Neural progenitor cell (in vitro differentiated cells): ENCODE measurements around the gene RHBG.

Experiments
- EZH2 ChIP-seq: fragments of 200-600 bp; sonication (generic); IDR thresholded peaks from 2 replicates; pipeline ENCODE4 v1.6.1; 2017; ENCODE audit warnings: antibody characterized with exemption, mild to moderate bottlenecking, moderate library complexity
- EZH2phosphoT487 ChIP-seq: fragments of 200-600 bp; sonication (generic); IDR thresholded peaks from 2 replicates; pipeline ENCODE4 v1.6.1; 2017; ENCODE audit warnings: antibody characterized with exemption
- TF ChIP-seq, protein P1 (sequence below): fragments of 200-600 bp; sonication (generic); IDR thresholded peaks from 2 replicates; pipeline ENCODE4 v1.5.1; 2017; ENCODE audit warnings: antibody characterized with exemption, mild to moderate bottlenecking

DNA sequence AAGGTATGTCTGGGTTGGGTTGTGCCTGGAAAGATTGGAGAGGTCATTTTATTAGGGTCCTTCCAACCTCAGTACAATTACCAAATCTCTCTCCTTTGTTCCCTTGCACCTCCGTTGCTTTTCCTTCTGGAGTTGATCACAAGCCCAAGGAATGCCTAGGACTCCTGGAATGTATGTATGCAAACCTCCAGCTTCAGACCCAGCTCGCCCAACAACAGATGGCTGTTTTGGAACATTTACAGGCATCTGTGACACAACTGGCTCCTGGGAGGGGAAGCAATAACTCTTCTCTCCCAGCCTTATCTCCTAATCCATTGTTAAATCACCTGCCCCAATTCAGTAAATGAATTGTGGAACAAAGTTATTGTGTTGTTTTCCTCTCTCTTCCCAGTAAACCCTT lies 22.4 kb upstream of the RHBG start:
- TF ChIP-seq, protein P1, sequence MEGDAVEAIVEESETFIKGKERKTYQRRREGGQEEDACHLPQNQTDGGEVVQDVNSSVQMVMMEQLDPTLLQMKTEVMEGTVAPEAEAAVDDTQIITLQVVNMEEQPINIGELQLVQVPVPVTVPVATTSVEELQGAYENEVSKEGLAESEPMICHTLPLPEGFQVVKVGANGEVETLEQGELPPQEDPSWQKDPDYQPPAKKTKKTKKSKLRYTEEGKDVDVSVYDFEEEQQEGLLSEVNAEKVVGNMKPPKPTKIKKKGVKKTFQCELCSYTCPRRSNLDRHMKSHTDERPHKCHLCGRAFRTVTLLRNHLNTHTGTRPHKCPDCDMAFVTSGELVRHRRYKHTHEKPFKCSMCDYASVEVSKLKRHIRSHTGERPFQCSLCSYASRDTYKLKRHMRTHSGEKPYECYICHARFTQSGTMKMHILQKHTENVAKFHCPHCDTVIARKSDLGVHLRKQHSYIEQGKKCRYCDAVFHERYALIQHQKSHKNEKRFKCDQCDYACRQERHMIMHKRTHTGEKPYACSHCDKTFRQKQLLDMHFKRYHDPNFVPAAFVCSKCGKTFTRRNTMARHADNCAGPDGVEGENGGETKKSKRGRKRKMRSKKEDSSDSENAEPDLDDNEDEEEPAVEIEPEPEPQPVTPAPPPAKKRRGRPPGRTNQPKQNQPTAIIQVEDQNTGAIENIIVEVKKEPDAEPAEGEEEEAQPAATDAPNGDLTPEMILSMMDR = no peak
- TF ChIP-seq EZH2phosphoT487 (no peak), EZH2 (no peak)
